ENCODE results near the gene ST7.

The ST7 gene

DNA sequence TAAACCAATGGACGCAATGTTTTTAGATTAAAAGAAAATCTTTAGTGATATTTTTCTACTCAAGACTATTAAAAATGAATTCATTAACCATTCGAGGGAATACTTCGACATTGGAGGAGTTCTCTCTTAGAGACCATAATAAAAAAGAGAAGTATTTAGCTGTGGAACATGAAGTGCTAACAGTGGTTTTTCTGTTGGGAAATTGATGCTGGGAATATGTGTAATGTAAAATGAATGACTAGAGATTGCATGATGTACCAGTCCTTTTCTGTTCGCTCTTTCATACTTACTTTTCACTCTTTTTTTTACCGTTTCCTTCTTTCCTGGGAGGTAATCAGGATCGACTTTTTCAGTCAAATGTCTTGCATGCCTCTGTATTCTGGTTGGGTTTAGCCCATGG is 41.3 kb downstream of the ST7 start:
- Histone ChIP-seq H3K9me3 (ENCODE audit: severe bottlenecking) (no peaks in the 10 kb centered on the region), H3K36me3 (no peaks in the 10 kb centered on the region), H3K27ac (no peak overlapping the region), H3K4me3 (ENCODE audit: low read depth, low read length) (no peak overlapping the region), H3K27me3 (ENCODE audit: insufficient read depth, low read depth, severe bottlenecking) (peaks cover 81% of the 10 kb centered on the region)
- no peak for DNase-seq
- TF ChIP-seq, protein P1, sequence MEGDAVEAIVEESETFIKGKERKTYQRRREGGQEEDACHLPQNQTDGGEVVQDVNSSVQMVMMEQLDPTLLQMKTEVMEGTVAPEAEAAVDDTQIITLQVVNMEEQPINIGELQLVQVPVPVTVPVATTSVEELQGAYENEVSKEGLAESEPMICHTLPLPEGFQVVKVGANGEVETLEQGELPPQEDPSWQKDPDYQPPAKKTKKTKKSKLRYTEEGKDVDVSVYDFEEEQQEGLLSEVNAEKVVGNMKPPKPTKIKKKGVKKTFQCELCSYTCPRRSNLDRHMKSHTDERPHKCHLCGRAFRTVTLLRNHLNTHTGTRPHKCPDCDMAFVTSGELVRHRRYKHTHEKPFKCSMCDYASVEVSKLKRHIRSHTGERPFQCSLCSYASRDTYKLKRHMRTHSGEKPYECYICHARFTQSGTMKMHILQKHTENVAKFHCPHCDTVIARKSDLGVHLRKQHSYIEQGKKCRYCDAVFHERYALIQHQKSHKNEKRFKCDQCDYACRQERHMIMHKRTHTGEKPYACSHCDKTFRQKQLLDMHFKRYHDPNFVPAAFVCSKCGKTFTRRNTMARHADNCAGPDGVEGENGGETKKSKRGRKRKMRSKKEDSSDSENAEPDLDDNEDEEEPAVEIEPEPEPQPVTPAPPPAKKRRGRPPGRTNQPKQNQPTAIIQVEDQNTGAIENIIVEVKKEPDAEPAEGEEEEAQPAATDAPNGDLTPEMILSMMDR (IDR thresholded peaks at IDR 0.05; ENCODE audit: low read depth, low read length): no peak

DNA sequence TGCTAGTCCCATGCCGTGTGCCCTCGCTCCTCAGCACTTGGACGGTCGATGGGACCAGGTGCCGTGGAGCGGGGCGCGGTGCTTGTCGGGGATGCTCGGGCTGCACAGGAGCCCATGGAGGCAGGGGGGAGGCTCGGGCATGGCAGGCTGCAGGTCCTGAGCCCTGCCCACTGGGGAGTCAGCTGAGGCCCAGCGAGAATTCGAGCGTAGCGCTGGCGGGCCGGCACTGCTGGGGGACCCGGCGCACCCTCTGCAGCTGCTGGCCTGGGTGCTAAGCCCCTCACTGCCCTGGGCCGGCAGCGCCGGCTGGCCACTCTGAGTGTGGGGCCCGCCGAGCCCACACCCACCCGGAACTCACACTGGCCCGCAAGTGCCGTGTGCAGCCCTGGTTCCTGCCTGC is 44.7 kb downstream of the ST7 start:
- no peak for DNase-seq
- no peaks in the 10 kb centered on the region for H3K9me3 ChIP-seq (ENCODE audit: severe bottlenecking)
- no peak overlapping the region for H3K27ac ChIP-seq
- H3K4me3 ChIP-seq (ENCODE audit: low read depth, low read length): no peak overlapping the region
- peaks cover 70% of the 10 kb centered on the region for H3K27me3 ChIP-seq (ENCODE audit: insufficient read depth, low read depth, severe bottlenecking)
- H3K36me3 ChIP-seq: no peaks in the 10 kb centered on the region
- TF ChIP-seq, protein P1 (IDR thresholded peaks at IDR 0.05; ENCODE audit: low read depth, low read length): no peak

DNA sequence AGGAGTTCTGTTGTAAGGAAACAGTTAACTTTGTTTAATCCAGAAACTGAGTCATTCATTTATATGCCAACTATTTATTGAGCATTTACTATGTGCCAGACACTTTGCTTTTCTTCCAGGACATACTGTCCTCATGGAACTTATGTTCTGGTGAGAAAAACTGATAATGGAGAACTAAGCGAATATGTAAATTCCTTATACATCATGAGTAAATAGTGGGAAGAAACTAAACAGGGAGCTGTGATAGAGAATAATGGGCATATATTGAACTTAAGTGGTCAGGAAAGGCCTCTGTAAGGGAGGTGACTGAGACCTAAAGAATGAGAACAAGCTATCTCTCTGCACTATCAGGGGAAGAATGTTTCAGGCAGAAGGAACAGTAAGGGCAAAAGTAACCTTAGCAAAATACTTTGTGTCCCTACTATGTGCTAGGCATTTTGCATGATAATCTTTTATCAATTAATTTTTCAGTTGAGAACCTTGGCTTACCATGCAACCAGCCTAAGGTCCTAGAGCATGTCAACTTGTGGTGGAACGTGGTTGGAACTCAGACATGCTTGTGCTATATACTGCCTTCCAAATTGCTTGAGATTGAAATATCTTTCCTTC is 45.4 kb downstream of the ST7 start:
- Histone ChIP-seq H3K27me3 (ENCODE audit: insufficient read depth, low read depth, severe bottlenecking) (peaks cover 68% of the 10 kb centered on the region), H3K36me3 (no peaks in the 10 kb centered on the region), H3K9me3 (ENCODE audit: severe bottlenecking) (no peaks in the 10 kb centered on the region), H3K27ac (no peak overlapping the region), H3K4me3 (ENCODE audit: low read depth, low read length) (no peak overlapping the region)
- DNase-seq: no peak
- TF ChIP-seq, protein P1 (IDR thresholded peaks at IDR 0.05; ENCODE audit: low read depth, low read length): no peak

DNA sequence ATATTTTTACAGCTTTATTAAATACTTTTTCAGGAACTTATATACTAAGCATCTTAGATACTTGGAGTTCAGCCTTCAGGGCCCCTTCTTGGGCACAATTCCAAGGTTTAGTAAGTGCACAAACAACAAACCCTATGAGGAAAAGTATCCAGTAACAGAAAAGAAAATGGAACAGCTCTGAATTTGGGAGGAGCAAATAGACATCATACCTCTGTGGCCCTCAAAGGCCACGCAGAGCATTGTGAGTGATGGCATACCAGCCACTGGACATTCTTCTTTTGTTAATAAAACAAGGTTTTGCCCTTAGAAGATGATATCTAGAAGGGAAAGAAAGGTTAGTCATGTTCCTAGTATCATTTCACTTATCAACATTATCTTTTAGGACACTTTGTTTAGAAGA is 46.0 kb downstream of the ST7 start:
- TF ChIP-seq, protein P1 (IDR thresholded peaks at IDR 0.05; ENCODE audit: low read depth, low read length): no peak
- no peak for DNase-seq
- H3K27ac ChIP-seq: no peak overlapping the region

DNA sequence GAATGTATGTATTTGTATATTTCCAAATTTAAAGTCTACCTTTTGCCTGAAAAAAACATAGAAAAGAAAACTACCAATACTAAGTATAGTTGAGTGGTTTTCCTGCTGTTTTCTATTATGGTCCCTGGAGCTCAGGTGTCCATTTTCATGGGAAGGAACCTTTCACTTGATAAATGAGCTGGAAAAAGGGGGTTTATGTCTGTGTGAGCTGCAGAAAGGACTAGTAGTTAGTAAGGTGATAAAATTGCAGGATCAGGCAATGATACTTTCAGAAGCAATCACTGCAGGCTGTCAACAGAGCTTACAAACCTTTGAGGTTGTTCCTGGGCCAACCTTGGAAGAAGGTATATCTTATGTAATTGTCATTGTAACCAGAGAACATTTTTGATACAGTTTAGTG is 48.0 kb downstream of the ST7 start:
- no peaks in the 10 kb centered on the region for H3K9me3 ChIP-seq (ENCODE audit: severe bottlenecking)
- TF ChIP-seq, protein P1 (IDR thresholded peaks at IDR 0.05; ENCODE audit: low read depth, low read length): no peak
- H3K27me3 ChIP-seq (ENCODE audit: insufficient read depth, low read depth, severe bottlenecking): peaks cover 63% of the 10 kb centered on the region

More for the DNA sequence above, 46.0 kb downstream of the ST7 start:
- H3K4me3 ChIP-seq (ENCODE audit: low read depth, low read length): no peak overlapping the region
- H3K36me3 ChIP-seq: no peaks in the 10 kb centered on the region
- H3K9me3 ChIP-seq (ENCODE audit: severe bottlenecking): no peaks in the 10 kb centered on the region
- peaks cover 64% of the 10 kb centered on the region for H3K27me3 ChIP-seq (ENCODE audit: insufficient read depth, low read depth, severe bottlenecking)

DNA sequence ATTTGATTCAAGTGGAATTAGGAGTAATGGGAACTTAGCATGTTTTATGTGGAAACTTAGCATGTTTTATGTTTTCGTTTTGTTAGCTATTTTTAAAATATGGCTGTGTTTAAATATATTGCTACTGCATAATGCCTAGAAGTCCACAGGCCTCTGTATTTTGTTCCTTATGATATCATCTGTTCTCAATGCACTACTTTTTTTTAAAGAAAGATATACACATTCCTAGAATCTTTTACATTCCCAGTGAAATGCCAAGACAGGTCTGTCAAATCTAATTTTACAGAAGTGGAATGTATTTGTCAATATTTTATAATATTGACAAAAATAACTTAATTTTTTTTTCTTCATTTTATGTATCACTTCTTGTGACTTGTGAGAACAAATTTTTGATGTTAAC is 51.6 kb downstream of the ST7 start:
- Histone ChIP-seq H3K9me3 (ENCODE audit: severe bottlenecking) (no peaks in the 10 kb centered on the region), H3K36me3 (no peaks in the 10 kb centered on the region), H3K4me3 (ENCODE audit: low read depth, low read length) (no peak overlapping the region), H3K27ac (no peak overlapping the region), H3K27me3 (ENCODE audit: insufficient read depth, low read depth, severe bottlenecking) (peaks cover 66% of the 10 kb centered on the region)
- DNase-seq: no peak
- TF ChIP-seq, protein P1 (IDR thresholded peaks at IDR 0.05; ENCODE audit: low read depth, low read length): no peak

More for the DNA sequence above, 48.0 kb downstream of the ST7 start:
- DNase-seq: no peak
- no peak overlapping the region for H3K4me3 ChIP-seq (ENCODE audit: low read depth, low read length)
- no peak overlapping the region for H3K27ac ChIP-seq
- no peaks in the 10 kb centered on the region for H3K36me3 ChIP-seq
